HG02884 (cell line): ENCODE measurements around the gene FBXW7.

Experiments
- ATAC-seq: cut with Tn5 transposase; IDR thresholded peaks from one replicate; pipeline ENCODE4 v1.9.1; 2021; ENCODE audit warnings: mild to moderate bottlenecking, moderate library complexity; ENCODE audit not compliant: unreplicated experiment

The FBXW7 gene

GRCh38 chr4:152436384-152436783, 99.5 kb downstream of the FBXW7 start:
- no peak for ATAC-seq

GRCh38 chr4:152434011-152434410, 101.9 kb downstream of the FBXW7 start:
- no peak for ATAC-seq

GRCh38 chr4:152431784-152432183, 104.1 kb downstream of the FBXW7 start:
- ATAC-seq: no peak

- no peak for ATAC-seq
Observed at GRCh38 chr4:152431291-152431690, 104.6 kb downstream of the FBXW7 start.

DNA sequence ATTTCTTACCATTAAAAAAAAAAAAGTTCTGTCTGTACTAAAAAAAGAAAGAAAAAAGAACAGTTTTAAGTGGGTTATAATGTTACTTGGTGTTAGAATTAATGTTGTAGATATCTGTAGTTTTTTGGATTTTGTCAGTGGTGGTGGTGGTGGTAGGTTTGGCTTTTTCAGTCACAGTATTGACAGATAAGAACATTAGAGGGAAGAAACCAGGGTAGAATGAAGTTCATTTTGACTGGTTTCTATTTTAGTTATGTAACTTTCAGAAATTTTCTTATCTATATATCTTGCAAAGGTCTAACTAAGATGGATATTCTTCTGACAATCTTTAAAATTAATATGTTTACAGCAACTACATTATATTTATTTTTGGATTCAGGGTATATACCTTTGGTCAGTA, 105.4 kb downstream of the FBXW7 start:
- no peak for ATAC-seq

GRCh38 chr4:152427981-152428380, 107.9 kb downstream of the FBXW7 start:
- ATAC-seq: no peak

DNA sequence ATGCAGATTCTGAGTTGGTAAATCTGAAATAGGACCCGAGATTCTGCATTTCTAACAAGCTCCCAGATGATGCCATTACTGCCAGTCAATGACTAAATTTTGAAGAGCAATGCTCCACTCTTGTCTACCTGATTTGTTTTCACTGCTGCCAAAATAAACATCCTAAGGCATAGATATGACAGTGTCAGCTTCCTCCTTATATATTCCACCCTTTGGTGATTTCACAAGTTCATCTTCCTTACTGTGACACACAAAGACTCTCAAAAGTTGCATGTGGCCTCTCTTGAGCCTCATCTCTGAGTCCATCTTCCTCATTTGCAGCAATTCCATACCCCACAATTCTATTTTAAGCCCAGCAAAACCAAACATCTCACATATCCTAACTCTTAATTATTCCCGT, 110.9 kb downstream of the FBXW7 start:
- ATAC-seq: no peak

GRCh38 chr4:152424396-152424795, 111.5 kb downstream of the FBXW7 start:
- ATAC-seq: no peak

- ATAC-seq: no peak
Observed at GRCh38 chr4:152422817-152423320, 113.0 kb downstream of the FBXW7 start.

GRCh38 chr4:152421576-152421975, 114.3 kb downstream of the FBXW7 start:
- no peak for ATAC-seq

DNA sequence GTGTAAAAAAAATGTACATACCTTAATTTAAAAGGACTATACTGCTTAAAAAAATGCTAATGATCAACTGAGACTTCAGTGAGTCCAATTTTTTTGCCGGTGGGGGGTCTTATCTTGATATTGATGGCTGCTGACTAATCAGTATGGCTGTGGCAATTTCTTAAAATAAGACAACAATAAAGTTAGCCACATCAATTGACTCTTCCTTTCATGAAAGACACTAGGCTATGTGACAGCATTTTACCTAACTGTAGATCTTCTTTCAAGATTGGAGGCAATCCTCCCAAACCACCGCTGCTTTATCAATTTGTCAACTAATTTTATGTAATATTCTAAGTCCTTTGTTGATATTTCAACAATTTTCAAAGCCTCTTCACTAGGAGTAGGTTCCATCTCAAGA, 116.1 kb downstream of the FBXW7 start:
- ATAC-seq: no peak

DNA sequence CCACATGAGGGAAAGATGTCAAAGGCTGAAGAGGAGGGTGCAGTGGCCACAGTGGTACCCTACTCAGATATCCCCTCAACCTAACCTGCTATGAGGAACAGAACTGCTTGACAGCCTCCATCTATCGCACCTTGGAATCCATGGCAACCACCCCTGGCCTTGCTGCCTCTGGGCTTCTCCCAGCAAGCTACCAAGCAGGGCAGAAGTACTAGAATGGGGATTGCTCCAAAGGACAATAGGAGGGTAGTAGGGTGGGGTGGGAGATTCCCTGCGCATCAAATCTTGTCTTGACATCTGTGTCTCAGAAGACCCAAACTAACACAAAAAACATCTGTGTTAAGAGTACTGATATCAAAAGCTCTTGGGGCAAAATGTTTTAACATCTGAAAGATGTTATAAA, 118.2 kb downstream of the FBXW7 start:
- ATAC-seq: no peak

DNA sequence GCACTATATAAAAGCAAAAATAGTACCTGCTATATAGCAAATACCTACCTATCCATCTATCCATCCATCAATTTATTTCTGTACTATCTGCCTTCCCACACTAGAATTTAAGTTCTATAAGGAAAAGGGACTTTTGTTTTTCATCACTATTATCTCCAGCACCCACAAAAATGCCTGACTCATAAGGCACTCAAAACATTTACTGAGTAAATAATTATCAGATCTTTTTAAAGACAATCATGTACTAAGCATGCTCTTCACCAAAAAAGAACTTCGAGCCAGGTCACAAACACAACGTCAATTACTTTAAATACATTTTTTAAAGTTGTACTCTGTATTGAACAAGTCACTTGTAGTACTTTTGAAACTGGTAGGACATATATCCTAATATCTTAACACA, 119.9 kb downstream of the FBXW7 start:
- ATAC-seq: no peak

- ATAC-seq: no peak
Observed at GRCh38 chr4:152408514-152409327, 127.2 kb downstream of the FBXW7 start.

GRCh38 chr4:152401424-152401823, 134.5 kb downstream of the FBXW7 start:
- no peak for ATAC-seq

- ATAC-seq: peak; percentile 63
Observed at GRCh38 chr4:152399246-152399645, 136.6 kb downstream of the FBXW7 start.

DNA sequence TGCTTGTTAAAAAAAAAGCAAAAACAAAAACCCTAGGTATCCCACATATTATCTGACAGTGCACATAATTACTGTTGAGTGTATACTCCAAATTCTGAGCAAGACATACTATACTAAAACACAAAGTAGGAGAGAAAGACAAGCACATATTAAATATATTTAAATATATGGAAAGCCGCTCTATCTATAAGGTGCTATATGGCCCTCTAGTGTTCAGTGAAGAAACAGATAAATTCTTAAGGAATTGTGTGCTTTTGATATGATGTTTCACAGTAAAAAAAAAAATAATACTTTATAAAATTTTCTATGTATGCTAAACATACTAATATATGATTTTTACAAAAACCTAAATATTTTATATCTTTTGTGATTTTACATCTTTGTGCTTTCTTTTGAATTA, 137.8 kb downstream of the FBXW7 start:
- ATAC-seq: no peak

DNA sequence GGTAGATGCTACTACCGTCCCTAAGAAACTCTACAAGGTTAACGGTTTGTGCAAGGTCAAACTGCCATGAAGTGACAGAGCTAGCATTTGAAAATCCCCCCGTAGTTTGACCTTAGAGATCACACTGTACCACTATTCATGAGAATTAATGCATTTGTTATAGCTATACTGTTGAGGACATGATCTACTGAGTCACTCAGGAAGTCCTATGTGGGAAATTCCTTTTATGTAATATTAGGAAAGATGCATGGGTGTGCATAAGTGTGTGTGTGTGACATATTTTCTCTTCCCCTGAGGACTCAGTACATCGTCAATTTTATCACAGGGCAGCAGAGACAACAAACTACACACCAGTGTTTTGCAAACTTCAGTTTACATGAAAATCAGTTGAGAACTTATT, 141.1 kb downstream of the FBXW7 start:
- ATAC-seq: no peak

- no peak for ATAC-seq
Observed at GRCh38 chr4:152392079-152392478, 143.8 kb downstream of the FBXW7 start.

GRCh38 chr4:152390216-152390615, 145.7 kb downstream of the FBXW7 start:
- no peak for ATAC-seq

GRCh38 chr4:152389359-152389758, 146.5 kb downstream of the FBXW7 start:
- ATAC-seq: no peak

- no peak for ATAC-seq
Observed at GRCh38 chr4:152385551-152385950, 150.3 kb downstream of the FBXW7 start.
